ENCODE measurements around the gene MAFB. TPM values are rescaled to one million over a fixed set of nuclear protein-coding genes. Genes with fewer than 3 reads are reported as not detected.

MAFB gene
- total and polyA plus RNA-seq, 4 donors = 9.7 to 12.9 (median 11.4) TPM

- Histone ChIP-seq H3K27ac (ENCODE audit: low read depth in 1 of 2, low read length in 2 of 2) (no peak overlapping the region), H3K9me3 (ENCODE audit: control insufficient read depth in 4 of 4, low read length in 3 of 4) (no peaks in the 10 kb centered on the region), H3K36me3 (ENCODE audit: control insufficient read depth in 4 of 4, insufficient read depth in 3 of 4, low read depth in 1 of 4, low read length in 3 of 4) (no peaks in the 10 kb centered on the region), H3K4me1 (ENCODE audit: control insufficient read depth in 4 of 4, insufficient read depth in 4 of 4, low read length in 3 of 4) (peaks cover 11 to 45% (median 30%) of the 10 kb centered on the region in 4 donors), H3K27me3 (ENCODE audit: control insufficient read depth in 4 of 4, insufficient read depth in 4 of 4, low read length in 3 of 4) (no peaks in the 10 kb centered on the region), H3K9ac (ENCODE audit: low read depth in 1 of 2, low read length in 2 of 2) (no peak overlapping the region), H3K4me3 (ENCODE audit: low read depth in 1 of 3, low read length in 3 of 3) (no peak overlapping the region)
- TF ChIP-seq YY1 (IDR thresholded peaks at IDR 0.05) (no peak), ATF3 (IDR thresholded peaks at IDR 0.05) (no peak), HNF4A (conservative IDR thresholded peaks at IDR 0.05) (no peak), MAX (IDR thresholded peaks at IDR 0.05) (no peak), NR2F2 (IDR thresholded peaks at IDR 0.05) (no peak)
- 98% methylated on average over 2 of the region's 2 CpGs for WGBS
- no peak for DNase-seq (ENCODE audit: low spot score)
Observed at GRCh38 chr20:40672095-40672494, 16.9 kb downstream of the MAFB start.

- WGBS = 98% methylated on average over 2 of the region's 2 CpGs
- Histone ChIP-seq H3K9ac (ENCODE audit: low read depth in 1 of 2, low read length in 2 of 2) (no peak overlapping the region), H3K4me1 (ENCODE audit: control insufficient read depth in 4 of 4, insufficient read depth in 4 of 4, low read length in 3 of 4) (peaks cover 5 to 31% (median 22%) of the 10 kb centered on the region in 4 donors), H3K27ac (ENCODE audit: low read depth in 1 of 2, low read length in 2 of 2) (peak overlapping the region; percentile 75 to 79), H3K36me3 (ENCODE audit: control insufficient read depth in 4 of 4, insufficient read depth in 3 of 4, low read depth in 1 of 4, low read length in 3 of 4) (no peaks in the 10 kb centered on the region), H3K4me3 (ENCODE audit: low read depth in 1 of 3, low read length in 3 of 3) (no peak overlapping the region), H3K9me3 (ENCODE audit: control insufficient read depth in 4 of 4, low read length in 3 of 4) (no peaks in the 10 kb centered on the region), H3K27me3 (ENCODE audit: control insufficient read depth in 4 of 4, insufficient read depth in 4 of 4, low read length in 3 of 4) (no peaks in the 10 kb centered on the region)
- DNase-seq (ENCODE audit: low spot score) = no peak
- TF ChIP-seq RAD21 (IDR thresholded peaks at IDR 0.05) (peak in 1 of 2 donors; percentile 42), YY1 (IDR thresholded peaks at IDR 0.05) (no peak)
Observed at GRCh38 chr20:40670253-40670652, 18.8 kb downstream of the MAFB start.

- H3K9ac ChIP-seq (ENCODE audit: low read depth in 1 of 2, low read length in 2 of 2) = peak overlapping the region in 1 of 2 donors; percentile 47
- no peak overlapping the region for H3K4me3 ChIP-seq (ENCODE audit: low read depth in 1 of 3, low read length in 3 of 3)
- DNase-seq (ENCODE audit: low spot score) = no peak
- H3K4me1 ChIP-seq (ENCODE audit: control insufficient read depth in 4 of 4, insufficient read depth in 4 of 4, low read length in 3 of 4) = peaks cover 5 to 31% (median 22%) of the 10 kb centered on the region in 4 donors
- no peaks in the 10 kb centered on the region for H3K36me3 ChIP-seq (ENCODE audit: control insufficient read depth in 4 of 4, insufficient read depth in 3 of 4, low read depth in 1 of 4, low read length in 3 of 4)
- H3K27me3 ChIP-seq (ENCODE audit: control insufficient read depth in 4 of 4, insufficient read depth in 4 of 4, low read length in 3 of 4) = no peaks in the 10 kb centered on the region
- TF ChIP-seq YY1 (IDR thresholded peaks at IDR 0.05) = no peak
- TF ChIP-seq, protein P1, sequence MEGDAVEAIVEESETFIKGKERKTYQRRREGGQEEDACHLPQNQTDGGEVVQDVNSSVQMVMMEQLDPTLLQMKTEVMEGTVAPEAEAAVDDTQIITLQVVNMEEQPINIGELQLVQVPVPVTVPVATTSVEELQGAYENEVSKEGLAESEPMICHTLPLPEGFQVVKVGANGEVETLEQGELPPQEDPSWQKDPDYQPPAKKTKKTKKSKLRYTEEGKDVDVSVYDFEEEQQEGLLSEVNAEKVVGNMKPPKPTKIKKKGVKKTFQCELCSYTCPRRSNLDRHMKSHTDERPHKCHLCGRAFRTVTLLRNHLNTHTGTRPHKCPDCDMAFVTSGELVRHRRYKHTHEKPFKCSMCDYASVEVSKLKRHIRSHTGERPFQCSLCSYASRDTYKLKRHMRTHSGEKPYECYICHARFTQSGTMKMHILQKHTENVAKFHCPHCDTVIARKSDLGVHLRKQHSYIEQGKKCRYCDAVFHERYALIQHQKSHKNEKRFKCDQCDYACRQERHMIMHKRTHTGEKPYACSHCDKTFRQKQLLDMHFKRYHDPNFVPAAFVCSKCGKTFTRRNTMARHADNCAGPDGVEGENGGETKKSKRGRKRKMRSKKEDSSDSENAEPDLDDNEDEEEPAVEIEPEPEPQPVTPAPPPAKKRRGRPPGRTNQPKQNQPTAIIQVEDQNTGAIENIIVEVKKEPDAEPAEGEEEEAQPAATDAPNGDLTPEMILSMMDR (IDR thresholded peaks at IDR 0.05; ENCODE audit: low read depth, low read length, missing input control) = no peak
- TF ChIP-seq RAD21 (IDR thresholded peaks at IDR 0.05) = peak in 1 of 2 donors; percentile 43
- no peak for TF ChIP-seq MAX (IDR thresholded peaks at IDR 0.05)
- TF ChIP-seq FOXA1 (IDR thresholded peaks at IDR 0.05) = no peak
- no peak for TF ChIP-seq EGR1 (IDR thresholded peaks at IDR 0.05; ENCODE audit: low read depth in 2 of 2)
- TF ChIP-seq, protein P2, sequence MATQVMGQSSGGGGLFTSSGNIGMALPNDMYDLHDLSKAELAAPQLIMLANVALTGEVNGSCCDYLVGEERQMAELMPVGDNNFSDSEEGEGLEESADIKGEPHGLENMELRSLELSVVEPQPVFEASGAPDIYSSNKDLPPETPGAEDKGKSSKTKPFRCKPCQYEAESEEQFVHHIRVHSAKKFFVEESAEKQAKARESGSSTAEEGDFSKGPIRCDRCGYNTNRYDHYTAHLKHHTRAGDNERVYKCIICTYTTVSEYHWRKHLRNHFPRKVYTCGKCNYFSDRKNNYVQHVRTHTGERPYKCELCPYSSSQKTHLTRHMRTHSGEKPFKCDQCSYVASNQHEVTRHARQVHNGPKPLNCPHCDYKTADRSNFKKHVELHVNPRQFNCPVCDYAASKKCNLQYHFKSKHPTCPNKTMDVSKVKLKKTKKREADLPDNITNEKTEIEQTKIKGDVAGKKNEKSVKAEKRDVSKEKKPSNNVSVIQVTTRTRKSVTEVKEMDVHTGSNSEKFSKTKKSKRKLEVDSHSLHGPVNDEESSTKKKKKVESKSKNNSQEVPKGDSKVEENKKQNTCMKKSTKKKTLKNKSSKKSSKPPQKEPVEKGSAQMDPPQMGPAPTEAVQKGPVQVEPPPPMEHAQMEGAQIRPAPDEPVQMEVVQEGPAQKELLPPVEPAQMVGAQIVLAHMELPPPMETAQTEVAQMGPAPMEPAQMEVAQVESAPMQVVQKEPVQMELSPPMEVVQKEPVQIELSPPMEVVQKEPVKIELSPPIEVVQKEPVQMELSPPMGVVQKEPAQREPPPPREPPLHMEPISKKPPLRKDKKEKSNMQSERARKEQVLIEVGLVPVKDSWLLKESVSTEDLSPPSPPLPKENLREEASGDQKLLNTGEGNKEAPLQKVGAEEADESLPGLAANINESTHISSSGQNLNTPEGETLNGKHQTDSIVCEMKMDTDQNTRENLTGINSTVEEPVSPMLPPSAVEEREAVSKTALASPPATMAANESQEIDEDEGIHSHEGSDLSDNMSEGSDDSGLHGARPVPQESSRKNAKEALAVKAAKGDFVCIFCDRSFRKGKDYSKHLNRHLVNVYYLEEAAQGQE (IDR thresholded peaks at IDR 0.05) = no peak
- TF ChIP-seq, protein P3, sequence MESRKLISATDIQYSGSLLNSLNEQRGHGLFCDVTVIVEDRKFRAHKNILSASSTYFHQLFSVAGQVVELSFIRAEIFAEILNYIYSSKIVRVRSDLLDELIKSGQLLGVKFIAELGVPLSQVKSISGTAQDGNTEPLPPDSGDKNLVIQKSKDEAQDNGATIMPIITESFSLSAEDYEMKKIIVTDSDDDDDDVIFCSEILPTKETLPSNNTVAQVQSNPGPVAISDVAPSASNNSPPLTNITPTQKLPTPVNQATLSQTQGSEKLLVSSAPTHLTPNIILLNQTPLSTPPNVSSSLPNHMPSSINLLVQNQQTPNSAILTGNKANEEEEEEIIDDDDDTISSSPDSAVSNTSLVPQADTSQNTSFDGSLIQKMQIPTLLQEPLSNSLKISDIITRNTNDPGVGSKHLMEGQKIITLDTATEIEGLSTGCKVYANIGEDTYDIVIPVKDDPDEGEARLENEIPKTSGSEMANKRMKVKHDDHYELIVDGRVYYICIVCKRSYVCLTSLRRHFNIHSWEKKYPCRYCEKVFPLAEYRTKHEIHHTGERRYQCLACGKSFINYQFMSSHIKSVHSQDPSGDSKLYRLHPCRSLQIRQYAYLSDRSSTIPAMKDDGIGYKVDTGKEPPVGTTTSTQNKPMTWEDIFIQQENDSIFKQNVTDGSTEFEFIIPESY (IDR thresholded peaks at IDR 0.05) = no peak
- TF ChIP-seq FOXA2 (IDR thresholded peaks at IDR 0.05) = peak; percentile 11
- TF ChIP-seq HNF4A (conservative IDR thresholded peaks at IDR 0.05) = no peak
- no peak for TF ChIP-seq NR2F2 (IDR thresholded peaks at IDR 0.05)
- TF ChIP-seq GABPA (IDR thresholded peaks at IDR 0.05 in 1 of 2, conservative IDR thresholded peaks at IDR 0.05 in 1 of 2) = no peak
- TF ChIP-seq HNF4G (IDR thresholded peaks at IDR 0.05) = no peak
- no peak for TF ChIP-seq TAF1 (conservative IDR thresholded peaks at IDR 0.05)
- no peak for TF ChIP-seq RXRA (IDR thresholded peaks at IDR 0.05)
- peak; percentile 27 for TF ChIP-seq SP1 (IDR thresholded peaks at IDR 0.05)
- TF ChIP-seq ATF3 (IDR thresholded peaks at IDR 0.05) = no peak
- 36% methylated on average over 3 of the region's 3 CpGs for WGBS
- peak overlapping the region; percentile 75 to 79 for H3K27ac ChIP-seq (ENCODE audit: low read depth in 1 of 2, low read length in 2 of 2)
- H3K9me3 ChIP-seq (ENCODE audit: control insufficient read depth in 4 of 4, low read length in 3 of 4) = no peaks in the 10 kb centered on the region
Observed at GRCh38 chr20:40669692-40670091, 19.3 kb downstream of the MAFB start.

All from liver (tissue), 9 donors.